ENCODE data around the gene PSPC1. TPM values are rescaled to one million over a fixed set of nuclear protein-coding genes. Genes with fewer than 3 reads are reported as not detected.

The PSPC1 gene
- total and polyA plus RNA-seq, 2 experiments from 2014 or later: 29.2 to 78.4 TPM

GRCh38 chr13:19742643-19743042, 40.1 kb downstream of the PSPC1 start:
- Histone ChIP-seq H3K27me3 (no peaks in the 10 kb centered on the region), H3K27ac (no peak overlapping the region), H3K36me3 (peaks cover 16% of the 10 kb centered on the region), H3K9me3 (ENCODE audit: low read depth) (no peaks in the 10 kb centered on the region), H3K4me1 (ENCODE audit: low read depth) (no peaks in the 10 kb centered on the region), H3K4me3 (no peak overlapping the region)
- no peak for DNase-seq (ENCODE audit: low read depth in 1 of 2, low spot score in 1 of 2)
- TF ChIP-seq CTCF (IDR thresholded peaks at IDR 0.05; ENCODE audit: low read depth, low read length): no peak

- Histone ChIP-seq H3K27me3 (no peaks in the 10 kb centered on the region), H3K27ac (no peak overlapping the region), H3K9me3 (ENCODE audit: low read depth) (no peaks in the 10 kb centered on the region), H3K4me1 (ENCODE audit: low read depth) (no peaks in the 10 kb centered on the region), H3K36me3 (peaks cover 22% of the 10 kb centered on the region), H3K4me3 (no peak overlapping the region)
- DNase-seq (ENCODE audit: low read depth in 1 of 2, low spot score in 1 of 2): no peak
- TF ChIP-seq CTCF (IDR thresholded peaks at IDR 0.05; ENCODE audit: low read depth, low read length): no peak
Measured at GRCh38 chr13:19737844-19738557, 44.7 kb downstream of the PSPC1 start.

- Histone ChIP-seq H3K27me3 (no peaks in the 10 kb centered on the region), H3K9me3 (ENCODE audit: low read depth) (no peaks in the 10 kb centered on the region), H3K4me3 (no peak overlapping the region), H3K27ac (no peak overlapping the region), H3K36me3 (peaks cover 24% of the 10 kb centered on the region), H3K4me1 (ENCODE audit: low read depth) (no peaks in the 10 kb centered on the region)
- no peak for TF ChIP-seq CTCF (IDR thresholded peaks at IDR 0.05; ENCODE audit: low read depth, low read length)
- DNase-seq (ENCODE audit: low read depth in 1 of 2, low spot score in 1 of 2): peak in 1 of 2 donors; percentile 54
Measured at GRCh38 chr13:19726611-19727010, 56.1 kb downstream of the PSPC1 start.

GRCh38 chr13:19725320-19725719, 57.4 kb downstream of the PSPC1 start:
- Histone ChIP-seq H3K4me1 (ENCODE audit: low read depth) (no peaks in the 10 kb centered on the region), H3K9me3 (ENCODE audit: low read depth) (no peaks in the 10 kb centered on the region), H3K36me3 (peaks cover 24% of the 10 kb centered on the region), H3K27ac (no peak overlapping the region), H3K27me3 (no peaks in the 10 kb centered on the region), H3K4me3 (no peak overlapping the region)
- DNase-seq (ENCODE audit: low read depth in 1 of 2, low spot score in 1 of 2): no peak
- no peak for TF ChIP-seq CTCF (IDR thresholded peaks at IDR 0.05; ENCODE audit: low read depth, low read length)

- Histone ChIP-seq H3K27ac (no peak overlapping the region), H3K9me3 (ENCODE audit: low read depth) (no peaks in the 10 kb centered on the region), H3K36me3 (peaks cover 3% of the 10 kb centered on the region), H3K4me3 (no peak overlapping the region), H3K4me1 (ENCODE audit: low read depth) (no peaks in the 10 kb centered on the region), H3K27me3 (no peaks in the 10 kb centered on the region)
- DNase-seq (ENCODE audit: low read depth in 1 of 2, low spot score in 1 of 2): no peak
- no peak for TF ChIP-seq CTCF (IDR thresholded peaks at IDR 0.05; ENCODE audit: low read depth, low read length)
Measured at GRCh38 chr13:19720039-19720438, 62.7 kb downstream of the PSPC1 start.
